Subcutaneous adipose tissue (tissue), 4 donors: ENCODE measurements around the gene COX17. TPM values are rescaled to one million over a fixed set of nuclear protein-coding genes. Genes with fewer than 3 reads are reported as not detected.

ENCODE experiments used
- CTCF ChIP-seq: fragments of 450-650 bp; IDR thresholded peaks from one replicate; pipeline ENCODE4 v1.5.1; 2016; ENCODE audit warnings: low read depth, mild to moderate bottlenecking, control low read depth, antibody characterized with exemption, moderate library complexity
- total RNA-seq, 4 donors: library from RNA; depleted of rRNA; stranded (reverse); fragments of >200 nt; gene quantifications; one replicate each; pipeline ENCODE4 v1.1.0, GENCODE V29; 2016

The COX17 gene
- total RNA-seq, 4 donors from 2014 or later, result 17.9 to 86.4 (median 23.0) TPM

GRCh38 chr3:119632216-119632615 lies 45.0 kb downstream of the COX17 start:
- TF ChIP-seq CTCF, result no peak

GRCh38 chr3:119631516-119631915 lies 45.7 kb downstream of the COX17 start:
- no peak for TF ChIP-seq CTCF

DNA sequence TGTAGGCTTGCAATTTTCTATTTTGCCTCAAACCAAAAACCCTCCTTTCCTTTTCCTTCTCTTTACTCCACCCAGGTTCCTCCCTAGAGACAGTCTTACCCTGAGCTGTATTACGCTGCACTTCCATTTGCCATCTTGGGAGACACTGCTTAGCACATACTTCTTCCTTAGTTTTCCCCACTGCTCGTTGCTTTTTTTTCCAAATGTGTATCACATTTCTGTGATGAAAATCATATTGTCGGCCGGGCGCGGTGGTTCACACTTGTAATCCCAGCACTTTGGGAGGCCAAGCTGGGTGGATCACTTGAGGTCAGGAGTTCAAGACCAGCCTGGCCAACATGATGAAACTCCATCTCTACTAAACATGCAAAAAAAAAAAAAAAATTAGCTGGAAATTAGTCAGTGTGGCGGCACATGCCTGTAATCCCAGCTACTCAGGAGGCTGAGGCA lies 46.3 kb downstream of the COX17 start:
- TF ChIP-seq CTCF, result no peak

DNA sequence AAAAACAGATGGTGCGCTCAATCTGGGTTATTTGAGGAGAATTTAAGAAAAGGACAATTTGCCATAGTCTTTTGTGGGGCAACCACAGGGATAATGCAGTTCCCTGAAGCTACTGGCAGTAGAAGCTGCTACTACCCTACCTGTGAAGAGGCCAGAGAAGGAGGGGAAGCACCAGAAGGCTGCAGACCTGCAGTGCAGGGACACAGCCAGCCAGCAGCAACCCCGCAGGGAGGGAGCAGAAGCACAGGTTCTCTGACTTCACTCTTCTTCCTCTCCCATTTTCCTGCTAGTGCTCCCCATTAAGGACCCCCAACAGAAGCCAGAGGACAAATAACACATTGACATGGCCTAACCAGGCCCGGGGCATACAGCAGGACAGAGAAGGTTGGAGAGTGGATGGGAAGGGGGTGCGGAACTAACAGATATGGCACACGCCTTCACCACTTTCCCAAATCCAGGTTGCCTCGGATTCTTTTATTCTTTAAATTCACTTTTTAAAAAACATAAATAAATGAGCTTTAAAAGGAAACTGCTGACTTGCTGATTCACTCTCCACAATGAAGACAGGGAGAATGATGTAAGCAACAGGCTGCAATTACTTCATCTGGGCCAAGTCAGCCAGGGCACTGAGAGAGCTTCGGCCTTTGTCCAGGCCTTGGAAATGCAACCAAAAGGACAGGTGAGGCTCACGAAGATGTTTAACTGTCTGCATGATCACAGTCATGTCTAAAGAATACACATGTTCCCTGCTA lies 46.9 kb downstream of the COX17 start:
- no peak for TF ChIP-seq CTCF

- TF ChIP-seq CTCF, result no peak
Measured at GRCh38 chr3:119628816-119629445, 48.3 kb downstream of the COX17 start.

DNA sequence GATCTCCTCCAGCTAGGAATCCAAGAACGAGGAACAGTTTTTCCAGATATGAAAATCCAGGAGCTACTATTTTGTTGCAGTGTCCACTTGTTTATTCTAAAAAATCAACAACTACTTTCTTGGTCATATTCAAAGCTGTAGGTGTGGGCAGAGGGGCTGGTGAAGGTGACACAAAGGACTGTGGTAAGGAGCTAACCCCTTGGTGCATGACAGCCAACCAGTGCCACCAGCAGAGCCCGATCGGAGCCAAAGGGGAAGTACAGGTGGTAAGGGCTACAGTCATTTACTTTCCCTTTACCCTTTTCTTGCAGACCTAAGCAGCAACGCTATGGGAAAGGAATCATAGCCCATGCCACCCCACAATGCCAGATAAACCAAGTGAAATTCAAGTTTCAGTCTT lies 48.8 kb downstream of the COX17 start:
- no peak for TF ChIP-seq CTCF

DNA sequence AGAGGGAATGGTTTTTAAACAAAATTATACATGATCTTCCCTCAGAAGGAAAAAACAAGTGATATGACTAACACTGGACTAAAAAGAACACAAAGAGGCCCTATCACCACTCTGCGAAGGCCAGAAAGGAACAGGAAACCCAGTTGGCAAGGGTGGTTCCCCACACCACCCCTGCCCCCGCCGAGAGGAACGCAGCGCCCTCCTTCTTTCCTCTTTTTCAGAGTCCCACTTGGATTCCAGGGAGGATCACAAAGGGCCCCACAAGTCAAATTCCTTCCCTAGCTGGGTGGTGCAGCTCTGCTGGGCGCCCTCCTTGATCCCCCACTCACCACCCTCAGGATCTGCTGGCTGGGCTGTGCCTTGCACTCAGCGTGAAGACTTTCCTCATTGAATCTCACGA lies 49.7 kb downstream of the COX17 start:
- TF ChIP-seq CTCF, result no peak
